ENCODE data around the gene GNB1. TPM values are rescaled to one million over a fixed set of nuclear protein-coding genes. Genes with fewer than 3 reads are reported as not detected.

The GNB1 gene
- total and polyA plus RNA-seq, 9 of the 15 experiments (the other 6 are each of a cell fraction or from before 2014, with no cell fraction given) = 34.3 to 388 (median 114) TPM

- TF ChIP-seq EWSR1 (IDR thresholded peaks at IDR 0.05; ENCODE audit: borderline replicate concordance, low read depth, partially characterized antibody) (no peak), HDAC8 (tag; IDR thresholded peaks at IDR 0.05) (no peak), ZNF75A (CRISPR knock-in tag; IDR thresholded peaks at IDR 0.05) (no peak), SRF (CRISPR knock-in tag; IDR thresholded peaks at IDR 0.05) (no peak), STAG1 (CRISPR knock-in tag; IDR thresholded peaks at IDR 0.05; ENCODE audit: borderline replicate concordance) (peak; percentile 35; the same call in 1 of the 2 replicates), ILK (tag; IDR thresholded peaks at IDR 0.05; ENCODE audit: borderline replicate concordance, low read depth) (no peak), DDX20 (tag; IDR thresholded peaks at IDR 0.05; ENCODE audit: low read depth) (no peak), ZNF12 (CRISPR knock-in tag; IDR thresholded peaks at IDR 0.05) (no peak), HDAC2 (IDR thresholded peaks at IDR 0.05) (no peak), TEAD4 (IDR thresholded peaks at IDR 0.05; ENCODE audit: low read length) (no peak), TEAD4 (CRISPR knock-in tag; IDR thresholded peaks at IDR 0.05; ENCODE audit: borderline replicate concordance) (no peak), BCLAF1 (IDR thresholded peaks at IDR 0.05; ENCODE audit: borderline replicate concordance in 1 of 2, control insufficient read depth in 1 of 2, low read depth in 2 of 2, low read length in 1 of 2) (no peak), ZFP30 (CRISPR knock-in tag; IDR thresholded peaks at IDR 0.05; ENCODE audit: borderline replicate concordance) (no peak), SPI1 (IDR thresholded peaks at IDR 0.05; ENCODE audit: borderline replicate concordance, low read depth, low read length) (no peak), KAT7 (CRISPR knock-in tag; IDR thresholded peaks at IDR 0.05; ENCODE audit: borderline replicate concordance) (peak; percentile 94), MTA1 (IDR thresholded peaks at IDR 0.05; ENCODE audit: borderline replicate concordance) (no peak), POLR2G (IDR thresholded peaks at IDR 0.05; ENCODE audit: low read depth, low read length) (no peak), E2F8 (IDR thresholded peaks at IDR 0.05; ENCODE audit: low read depth, partially characterized antibody) (no peak), PREB (CRISPR knock-in tag; IDR thresholded peaks at IDR 0.05) (no peak)
Observed at GRCh38 chr1:1917995-1918900, 27.4 kb upstream of the GNB1 start (continued).
